SKM-1 treated with dmso at 0.1 percent for 144 hours (cell line): Measurements from ENCODE around the gene DUSP5.
A peak's percentile ranks its signal among the peaks of the same experiment; 100 is the strongest.

ENCODE experiments used
- DNase-seq: peaks from one replicate; lab custom pipeline; 2025; ENCODE audit not compliant: unreplicated experiment; lab: John Stamatoyannopoulos, UW

DUSP5 gene

DNA sequence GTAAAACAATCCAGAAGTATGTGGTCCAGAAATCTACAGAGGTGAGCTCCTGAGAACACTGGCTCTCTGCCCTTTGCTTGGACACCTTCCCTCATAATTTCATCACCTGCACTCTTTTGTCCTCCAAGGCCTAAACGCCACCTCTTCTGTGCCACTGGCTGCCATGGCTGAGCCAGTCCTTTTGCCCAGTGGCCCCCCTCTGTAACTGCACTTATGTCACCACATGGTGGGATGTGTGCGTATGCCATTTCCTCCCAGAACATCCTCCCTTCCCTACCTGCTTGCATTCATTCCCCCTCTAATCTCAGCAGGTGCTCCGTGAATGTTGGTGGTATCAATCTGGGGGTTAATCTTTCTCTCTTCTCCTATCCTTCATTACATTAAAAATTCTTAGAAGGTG lies 17.3 kb upstream of the DUSP5 start:
- no peak for DNase-seq

DNA sequence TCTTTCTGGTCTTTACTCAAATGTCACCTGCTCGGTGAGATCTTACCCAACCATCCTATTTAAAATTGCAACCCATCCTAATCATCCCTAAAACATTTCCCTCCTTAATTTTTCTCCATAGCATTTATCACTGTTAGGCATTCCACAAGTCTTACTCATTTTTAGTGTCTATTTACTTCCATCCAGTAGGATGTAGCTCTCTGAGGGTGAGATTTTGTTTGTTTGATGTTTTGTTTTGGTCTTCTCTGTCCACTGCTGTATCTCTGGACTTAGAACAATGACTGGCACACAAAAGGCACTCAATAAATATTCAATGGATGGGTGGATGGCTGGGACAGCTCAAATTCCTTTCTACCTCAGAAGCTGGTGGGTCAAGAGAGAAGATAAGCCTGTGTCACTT lies 15.8 kb upstream of the DUSP5 start:
- no peak for DNase-seq

DNA sequence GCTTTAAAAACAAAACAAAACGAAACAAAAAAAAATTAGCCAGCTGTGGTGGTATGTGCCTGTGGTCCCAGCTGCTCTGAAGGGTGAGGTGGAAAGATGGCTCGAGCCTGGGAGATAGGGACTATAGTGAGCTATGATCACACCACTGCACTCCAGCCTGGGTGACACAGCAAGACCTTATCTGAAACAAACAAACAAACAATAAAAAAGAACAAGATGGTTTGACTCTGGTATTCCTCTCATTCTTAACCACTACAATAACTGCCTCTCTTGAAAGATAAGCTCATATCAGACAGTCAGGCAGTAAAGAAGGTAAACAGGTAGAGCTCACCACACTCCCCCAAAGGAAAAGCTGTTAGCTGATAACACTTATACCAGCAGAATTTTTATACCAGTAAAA lies 14.1 kb upstream of the DUSP5 start:
- DNase-seq = no peak

DNA sequence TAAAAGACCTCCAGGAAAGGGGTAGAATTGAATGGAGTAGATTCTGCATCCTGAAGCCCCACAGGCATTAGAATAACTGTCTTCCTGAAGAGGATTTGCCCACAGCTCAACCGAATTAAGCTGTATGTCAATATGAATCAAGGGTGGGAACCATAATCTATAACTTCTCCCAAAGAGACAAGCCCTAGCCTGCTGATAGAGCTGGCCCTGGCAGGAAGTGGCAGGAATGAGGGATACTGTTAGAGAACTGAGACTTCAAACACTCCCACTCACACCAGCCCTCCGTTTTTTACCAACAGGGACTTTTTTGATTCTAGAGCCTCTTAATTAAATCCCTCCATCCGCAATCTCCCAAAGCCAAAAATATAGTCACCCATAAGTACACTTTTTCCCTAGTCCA lies 12.2 kb upstream of the DUSP5 start:
- DNase-seq = no peak

GRCh38 chr10:110486680-110487410 lies 10.9 kb upstream of the DUSP5 start:
- DNase-seq = no peak

GRCh38 chr10:110487411-110488331 lies 10.0 kb upstream of the DUSP5 start:
- no peak for DNase-seq

- no peak for DNase-seq
Measured at GRCh38 chr10:110488332-110488681, 9.4 kb upstream of the DUSP5 start.

GRCh38 chr10:110488940-110489339 lies 8.8 kb upstream of the DUSP5 start:
- DNase-seq = no peak

DNA sequence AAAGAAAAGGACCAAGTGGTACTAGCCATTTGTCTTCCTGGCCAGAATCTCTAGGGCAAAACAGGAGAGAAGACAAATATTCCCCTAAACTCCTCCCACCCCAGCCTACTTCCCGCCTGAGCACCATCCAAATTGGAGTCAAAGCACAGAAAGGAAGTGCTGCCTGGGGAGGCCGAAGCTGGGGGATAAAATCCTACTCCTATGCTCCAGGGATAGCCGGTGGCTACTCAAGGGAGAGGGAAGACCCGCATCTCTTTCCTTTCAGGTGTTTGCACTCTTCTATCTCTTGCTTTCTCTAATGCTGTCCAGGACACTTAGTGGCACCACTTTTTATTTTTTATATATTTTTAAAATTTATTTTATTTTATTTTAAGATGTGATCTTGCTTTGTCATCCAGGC lies 7.1 kb upstream of the DUSP5 start:
- DNase-seq = no peak

GRCh38 chr10:110491346-110491745 lies 6.4 kb upstream of the DUSP5 start:
- no peak for DNase-seq

GRCh38 chr10:110492069-110492822 lies 5.5 kb upstream of the DUSP5 start:
- no peak for DNase-seq

DNA sequence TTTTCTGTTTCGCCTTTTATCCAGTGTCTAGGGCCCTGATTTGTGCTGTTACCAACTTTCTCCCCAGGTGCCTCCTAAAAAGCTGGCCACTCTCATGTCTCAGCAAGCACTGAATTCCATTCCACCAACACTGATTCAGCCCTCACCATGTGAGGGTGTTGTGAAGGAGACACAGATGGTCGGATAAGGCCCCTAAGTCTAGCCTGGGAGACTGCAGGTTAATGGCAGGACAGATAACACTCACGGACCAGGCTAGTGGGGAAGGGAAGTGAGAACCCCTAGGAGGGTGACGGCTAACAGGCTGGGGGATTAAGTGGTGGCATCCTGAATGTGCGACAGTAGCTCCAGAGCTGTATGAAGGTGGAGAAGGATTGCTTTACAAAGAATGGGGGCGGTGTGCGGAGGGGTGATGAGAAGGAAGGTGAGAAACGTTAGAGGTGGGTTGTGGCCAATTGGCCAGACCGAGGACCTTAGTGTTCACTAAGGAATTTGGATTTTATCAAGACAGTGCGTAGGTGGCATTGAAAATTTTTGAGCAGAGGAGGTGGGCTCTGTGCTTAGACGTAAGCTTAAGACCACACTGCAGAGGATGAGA lies 3.8 kb upstream of the DUSP5 start:
- DNase-seq = no peak

GRCh38 chr10:110494532-110494931 lies 3.2 kb upstream of the DUSP5 start:
- DNase-seq = no peak

DNA sequence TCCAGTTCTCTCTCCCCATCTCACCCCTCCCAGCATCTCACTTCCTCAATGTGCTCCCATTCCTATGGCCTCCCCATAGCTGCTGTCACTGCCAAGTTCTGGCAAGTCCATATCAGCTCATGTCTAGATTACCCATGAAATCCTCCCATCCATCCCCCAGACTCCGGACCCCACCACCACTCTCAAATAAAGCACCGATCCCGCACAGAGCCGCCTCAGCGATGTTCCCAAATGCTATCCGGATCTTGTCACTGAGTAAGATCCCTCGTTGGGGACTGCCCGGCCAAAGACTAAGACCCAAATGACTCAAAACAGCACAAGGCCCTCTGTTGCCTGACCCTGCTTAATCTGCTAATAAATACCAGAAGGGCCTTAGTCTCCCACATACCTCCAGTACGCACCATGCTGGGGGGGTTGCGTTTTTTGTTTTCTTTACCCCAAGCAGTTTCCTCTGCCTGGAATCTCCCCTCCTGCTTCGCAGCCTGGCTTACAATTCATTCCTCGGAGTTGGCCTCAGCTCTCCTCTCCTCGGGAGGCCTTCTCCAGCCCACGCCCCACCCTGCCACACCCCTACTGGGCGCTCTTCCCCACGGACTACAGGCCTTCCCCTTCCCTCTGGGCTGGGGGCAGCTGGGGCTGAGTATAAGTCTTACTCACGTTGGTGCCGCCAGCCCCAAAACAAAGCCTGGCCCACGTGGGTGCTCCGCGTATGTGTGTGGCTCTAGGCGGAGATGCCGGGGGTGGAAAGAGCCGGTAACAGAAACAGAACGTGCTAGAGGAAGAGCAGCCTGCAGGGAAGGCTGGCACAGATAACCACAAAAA lies 1.8 kb upstream of the DUSP5 start:
- no peak for DNase-seq

GRCh38 chr10:110496553-110497437 lies 912 bp upstream of the DUSP5 start:
- no peak for DNase-seq

DNA sequence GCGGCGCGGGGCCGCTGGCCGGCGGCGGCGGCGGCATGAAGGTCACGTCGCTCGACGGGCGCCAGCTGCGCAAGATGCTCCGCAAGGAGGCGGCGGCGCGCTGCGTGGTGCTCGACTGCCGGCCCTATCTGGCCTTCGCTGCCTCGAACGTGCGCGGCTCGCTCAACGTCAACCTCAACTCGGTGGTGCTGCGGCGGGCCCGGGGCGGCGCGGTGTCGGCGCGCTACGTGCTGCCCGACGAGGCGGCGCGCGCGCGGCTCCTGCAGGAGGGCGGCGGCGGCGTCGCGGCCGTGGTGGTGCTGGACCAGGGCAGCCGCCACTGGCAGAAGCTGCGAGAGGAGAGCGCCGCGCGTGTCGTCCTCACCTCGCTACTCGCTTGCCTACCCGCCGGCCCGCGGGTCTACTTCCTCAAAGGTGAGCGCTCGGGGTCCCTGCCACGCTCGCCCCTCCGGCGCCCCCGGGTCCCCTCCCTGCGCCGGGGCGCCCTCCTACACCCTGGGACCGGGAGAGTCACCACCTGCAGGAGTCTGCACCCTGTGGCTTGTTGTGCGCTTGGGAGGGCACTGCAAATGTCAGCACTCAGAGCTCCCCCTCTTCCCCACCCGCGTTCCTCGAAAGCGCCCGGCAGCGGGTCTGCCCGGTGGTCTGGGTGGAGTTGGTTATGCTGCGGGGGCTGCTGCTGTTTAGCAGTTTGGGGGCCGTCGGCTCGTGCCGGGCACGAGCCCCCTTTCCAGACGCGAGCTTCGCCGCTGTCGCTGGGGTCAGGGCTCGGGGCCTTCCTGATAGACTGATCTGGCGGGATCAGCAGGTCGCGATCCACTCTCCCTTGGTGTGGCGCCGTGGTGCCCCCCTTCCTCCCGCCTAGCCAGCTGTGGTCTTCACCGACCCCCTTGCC lies 627 bp downstream of the DUSP5 start:
- peak; percentile 16 for DNase-seq

DNA sequence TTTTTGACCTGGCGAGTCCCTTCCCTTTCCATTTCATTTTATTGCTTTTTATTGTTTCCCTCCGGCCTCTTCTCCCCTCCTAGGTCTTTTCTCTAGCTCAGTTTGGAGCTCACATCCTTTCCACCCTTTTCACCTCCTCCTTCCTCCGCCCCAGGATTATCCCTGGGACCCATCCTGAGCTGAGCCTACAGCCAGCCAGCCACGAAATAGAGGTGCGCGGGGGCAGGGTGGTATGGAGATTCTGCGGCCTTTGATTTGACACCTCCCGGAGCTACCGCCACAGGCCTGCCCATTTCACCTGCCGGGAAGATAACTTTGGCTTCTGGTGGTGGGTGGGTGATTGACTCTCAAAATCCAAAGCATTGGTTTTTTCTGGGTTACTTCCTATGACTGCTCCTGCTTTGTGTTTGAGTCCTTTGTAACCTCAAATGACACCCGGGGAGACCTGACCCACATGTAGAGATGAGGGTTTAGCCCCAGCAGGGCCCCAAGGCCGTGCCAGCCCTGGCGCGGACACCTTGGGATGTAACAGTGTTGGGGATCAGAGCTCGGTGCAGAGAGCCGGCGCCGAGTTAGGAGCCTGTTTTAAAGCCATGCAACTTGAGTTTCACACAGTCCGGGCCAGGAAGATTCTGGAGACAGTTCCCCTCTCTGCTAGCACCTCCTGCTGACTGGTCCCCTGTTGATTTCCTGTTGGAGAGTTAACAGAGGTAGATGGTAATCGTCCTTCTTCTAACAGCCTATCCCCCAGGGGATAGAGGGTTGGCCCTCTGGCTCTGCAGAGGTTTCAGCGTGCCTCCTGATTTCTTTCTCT lies 1.5 kb downstream of the DUSP5 start:
- peak; percentile 45 for DNase-seq
